K562 (cell line): Measurements from ENCODE around the gene ZNF148. TPM values are rescaled to one million over a fixed set of nuclear protein-coding genes. Genes with fewer than 3 reads are reported as not detected.

Source experiments
- ATAC-seq: fragments of 200-7000 bp; cut with Tn5 transposase; 3 replicates; pipeline ENCODE4 v1.9.1; 2020; ENCODE audit warnings: moderate library complexity
- BruUV-seq: library from RNA; stranded (reverse); fragments of 400-500 nt; replicated peaks from 2 replicates; lab custom pipeline; 2021; lab: Mats Ljungman, UMichigan
- CTCF ChIA-PET: fragments of 300-600 bp; formaldehyde crosslinking; extraction: SDS; loops from one replicate; lab custom pipeline; 2021; ENCODE audit warnings: low intra/inter-chr PET ratio; lab: Yijun Ruan, JAX
- POLR2A ChIA-PET: fragments of 300-600, 350-650 bp; sonication (Branson Sonifier 250); formaldehyde crosslinking; extraction: SDS; loops from one replicate; lab custom pipeline; 2021; ENCODE audit warnings: antibody characterized with exemption, inconsistent platforms; lab: Yijun Ruan, JAX
- DNase-seq, 4 experiments: peaks; one replicate each; pipeline versions ENCODE4 v3.0.0 to v3.0.0-alpha.2; 2011 to 2018; ENCODE audit warnings: low spot score in 3 of 4, mixed read lengths in 3 of 4; ENCODE audit errors: extremely low read depth in 1 of 4
- FAIRE-seq: peaks from 2 replicates; lab custom pipeline; 2011; peaks lifted over from hg19 to GRCh38; lab: Jason Lieb, UNC
- H2AFZ ChIP-seq: 2 replicates; pipeline ENCODE4 v1.6.0; 2011; ENCODE audit warnings: low read depth, low read length, control low read depth, inconsistent platforms
- H3K27ac ChIP-seq: fragments of 200-600 bp; 3 replicates; pipeline ENCODE4 v1.8.0; 2011; ENCODE audit warnings: low read depth, mild to moderate bottlenecking, control low read depth, inconsistent platforms, low read length, moderate library complexity, mixed read lengths; ENCODE audit errors: extremely low read depth
- H3K27me3 ChIP-seq, 2 experiments: fragments of 300-600 bp in 1 of 2; 2 replicates in 1 of 2; 3 replicates in 1 of 2; pipeline versions ENCODE4 v1.6.0 to v1.8.0; 2011; ENCODE audit warnings: inconsistent platforms in 2 of 2, low read length in 2 of 2, mild to moderate bottlenecking in 1 of 2, mixed read lengths in 1 of 2, moderate library complexity in 1 of 2; ENCODE audit not compliant: control insufficient read depth in 2 of 2, insufficient read depth in 2 of 2
- H3K36me3 ChIP-seq: fragments of 300-600 bp; 3 replicates; pipeline ENCODE4 v1.8.0; 2011; ENCODE audit warnings: mild to moderate bottlenecking, low read length, inconsistent platforms; ENCODE audit not compliant: control insufficient read depth, insufficient read depth
- H3K4me1 ChIP-seq, 2 experiments: fragments of 200-600 bp in 1 of 2; replicated peaks in 1 of 2; 2 replicates in 1 of 2; 3 replicates in 1 of 2; pipeline versions ENCODE4 v1.5.1 to v1.8.0; 2011; ENCODE audit warnings: inconsistent platforms in 2 of 2, low read length in 2 of 2, mild to moderate bottlenecking in 1 of 2, mixed read lengths in 1 of 2, moderate library complexity in 1 of 2; ENCODE audit not compliant: control insufficient read depth in 2 of 2, insufficient read depth in 2 of 2
- H3K4me2 ChIP-seq: 2 replicates; pipeline ENCODE4 v1.6.1; 2011; ENCODE audit warnings: low read length, control low read depth, inconsistent platforms, mixed read lengths; ENCODE audit not compliant: insufficient read depth
- H3K4me3 ChIP-seq: fragments of 200-600 bp; sonication (generic), shearing (Covaris generic); 2 replicates; pipeline ENCODE4 v1.5.1; 2016; ENCODE audit warnings: control low read depth, inconsistent platforms
- H3K79me2 ChIP-seq: fragments of 200-600 bp; 3 replicates; pipeline ENCODE4 v1.8.0; 2011; ENCODE audit warnings: low read length, inconsistent platforms; ENCODE audit not compliant: control insufficient read depth, insufficient read depth
- H3K9ac ChIP-seq, 2 experiments: 2 replicates each; pipeline versions ENCODE4 v1.6.0 to v1.6.1; 2011; ENCODE audit warnings: low read depth in 2 of 2, low read length in 2 of 2, control low read depth in 1 of 2, inconsistent platforms in 1 of 2, mild to moderate bottlenecking in 1 of 2, mixed read lengths in 1 of 2; ENCODE audit not compliant: insufficient read depth in 1 of 2
- H3K9me1 ChIP-seq: one replicate; pipeline ENCODE4 v1.6.0; 2011; ENCODE audit warnings: inconsistent platforms, mild to moderate bottlenecking, low read length, moderate library complexity; ENCODE audit not compliant: control insufficient read depth, insufficient read depth
- H3K9me3 ChIP-seq: replicated peaks from 2 replicates; pipeline ENCODE4 v1.5.1; 2011; ENCODE audit warnings: low read depth, low read length, inconsistent platforms; ENCODE audit not compliant: control insufficient read depth, insufficient read depth
- H4K20me1 ChIP-seq: replicated peaks from 2 replicates; pipeline ENCODE4 v1.6.1; 2011; ENCODE audit warnings: low read length, inconsistent platforms, mixed read lengths; ENCODE audit not compliant: control insufficient read depth, insufficient read depth
- MIER1 ChIP-seq: fragments of 450-650 bp; IDR thresholded peaks from 2 replicates; pipeline ENCODE4 v1.6.1; 2016; ENCODE audit warnings: antibody characterized with exemption, mild to moderate bottlenecking, low read depth
- PCBP2 ChIP-seq: fragments of 200-400 bp; formaldehyde crosslinking; IDR thresholded peaks from 2 replicates; pipeline ENCODE4 v1.6.1; 2018; ENCODE audit warnings: low read length, low read depth, mild to moderate bottlenecking, moderate library complexity; ENCODE audit not compliant: poor library complexity, severe bottlenecking
- POLR3G ChIP-seq: IDR thresholded peaks from 2 replicates; pipeline ENCODE4 v1.6.1; 2011; ENCODE audit not compliant: insufficient read length, insufficient replicate concordance; ENCODE audit errors: extremely low read depth
- RBM25 ChIP-seq: fragments of 200-400 bp; formaldehyde crosslinking; IDR thresholded peaks from 2 replicates; pipeline ENCODE4 v1.6.1; 2018; ENCODE audit warnings: low read length, low read depth, moderate library complexity; ENCODE audit not compliant: severe bottlenecking
- SETDB1 ChIP-seq: IDR thresholded peaks from one replicate; pipeline ENCODE4 v1.6.1; 2012; ENCODE audit warnings: low read length, control low read depth, inconsistent platforms
- SMARCA5 ChIP-seq: fragments of 450-650 bp; IDR thresholded peaks from 2 replicates; pipeline ENCODE4 v1.6.1; 2016
- SMARCB1 ChIP-seq: IDR thresholded peaks from 2 replicates; pipeline ENCODE4 v1.6.1; 2011; ENCODE audit warnings: improper control_type of control experiment, low read depth; ENCODE audit not compliant: insufficient read length
- SMARCC2 ChIP-seq: fragments of 450-650 bp; IDR thresholded peaks from 2 replicates; pipeline ENCODE4 v1.6.1; 2017; ENCODE audit warnings: antibody characterized with exemption, moderate library complexity, mild to moderate bottlenecking, low read depth
- TSHZ1 ChIP-seq: fragments of 250-450 bp; sonication (Bioruptor Pico); IDR thresholded peaks from 2 replicates; pipeline ENCODE4 v1.4.0; 2020; ENCODE audit warnings: mild to moderate bottlenecking, moderate library complexity
- ZNF232 ChIP-seq: sonication (generic); formaldehyde crosslinking; IDR thresholded peaks from 2 replicates; pipeline ENCODE4 v1.8.0; 2022; ENCODE audit warnings: mild to moderate bottlenecking, missing genetic modification reagents
- ZNF311 ChIP-seq: fragments of 250-450 bp; sonication (Bioruptor Pico); IDR thresholded peaks from 2 replicates; pipeline ENCODE4 v1.4.0; 2020; ENCODE audit warnings: mild to moderate bottlenecking, moderate library complexity
- ZNF699 ChIP-seq: fragments of 250-450 bp; sonication (Bioruptor Pico); IDR thresholded peaks from 2 replicates; pipeline ENCODE4 v1.8.0; 2021; ENCODE audit warnings: mild to moderate bottlenecking, moderate library complexity; ENCODE audit not compliant: insufficient replicate concordance
- WGBS: fragments of 100-300 bp; shearing (Covaris generic); methylation state at CpG from one replicate; pipeline ENCODE4 v1.1.6; 2016; ENCODE audit warnings: low coverage, mixed read lengths; ENCODE audit not compliant: insufficient coverage; ENCODE audit errors: missing lambda C conversion rate; 5-methylcytosine and 5-hydroxymethylcytosine counted together
- in situ Hi-C: fragments of 300-500 bp; cut with MboI; formaldehyde crosslinking; loops from 4 replicates; pipeline ENCODE4 v1.15.0; 2018; ENCODE audit warnings: inconsistent platforms, mixed read lengths
- intact Hi-C: fragments of 100-400 bp; cut with micrococcal nuclease; formaldehyde crosslinking; loops from 2 replicates; pipeline ENCODE4 v1.14.2; 2022
- polyA plus RNA-seq, 8 experiments: library from polyadenylated mRNA; depleted of rRNA in 4 of 8; stranded (reverse) in 5 of 8; unstranded in 3 of 8; fragments of >200 nt; fragmentation: Nextera tagmentation in 2 of 8; fragmentation: Illumina TruSeq in 1 of 8; extraction: Ambion mirVana in 2 of 8; extraction: Trizol in 1 of 8; gene quantifications; 2 replicates each; pipeline versions ENCODE4 v1.2.1 to v1.2.3, GENCODE V29; 2011 to 2014; ENCODE audit warnings: inconsistent platforms in 1 of 8, missing spikeins in 1 of 8
- total RNA-seq, 7 experiments: library from RNA; depleted of rRNA in 6 of 7; stranded (reverse); fragments of >200 nt in 6 of 7; fragmentation: Illumina TruSeq in 2 of 7; extraction: Trizol in 2 of 7; gene quantifications; 2 replicates each; pipeline versions ENCODE4 v1.2.1 to v1.2.3, GENCODE V29; 2011 to 2021; ENCODE audit warnings: low replicate concordance in 1 of 7
- TF ChIP-seq, protein P1 (sequence below): fragments of 450-650 bp; conservative IDR thresholded peaks from 2 replicates; pipeline ENCODE4 v1.6.1; 2016; ENCODE audit warnings: missing genetic modification characterization, low read depth, mild to moderate bottlenecking, missing compliant biosample characterization, moderate library complexity

Gene ZNF148
- total and polyA plus RNA-seq, 9 of the 15 experiments (the other 6 are each of a cell fraction or from before 2014, with no cell fraction given), result 2.7 to 15.1 (median 8.3) TPM

DNA sequence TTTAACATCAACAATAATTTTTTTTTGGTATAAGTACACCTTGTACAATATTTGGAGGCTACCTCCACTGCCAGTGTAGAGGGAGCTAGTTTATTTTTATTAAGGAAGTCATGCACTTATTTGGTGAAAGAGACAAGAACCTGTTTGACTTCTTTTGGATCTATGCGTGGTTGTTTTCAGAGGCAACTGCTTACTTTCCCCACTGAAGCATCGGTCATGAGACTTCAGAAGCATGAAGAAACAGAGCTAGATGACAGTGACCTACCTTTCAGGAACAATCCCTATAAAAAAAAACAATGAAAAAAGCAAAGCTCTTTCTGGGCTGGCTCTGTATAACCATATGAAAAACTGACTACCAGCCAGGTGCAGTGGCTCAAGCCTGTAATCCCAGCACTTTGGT is 20.0 kb upstream of the ZNF148 start:
- ChIA-PET CTCF (no interaction called here), POLR2A (no interaction called here)
- Histone ChIP-seq H3K4me1 (no peaks in the 10 kb centered on the region), H3K9ac (no peak overlapping the region), H3K4me3 (no peak overlapping the region), H2AFZ (no peak overlapping the region), H3K36me3 (no peaks in the 10 kb centered on the region), H3K27me3 (no peaks in the 10 kb centered on the region; a peak in 1 of 5 replicates), H3K79me2 (no peaks in the 10 kb centered on the region), H4K20me1 (no peaks in the 10 kb centered on the region), H3K27ac (no peak overlapping the region), H3K9me3 (no peaks in the 10 kb centered on the region), H3K4me2 (no peak overlapping the region), H3K9me1 (no peaks in the 10 kb centered on the region)
- DNase-seq (no peak), ATAC-seq (no peak), FAIRE-seq (no peak)
- TF ChIP-seq, protein P1, sequence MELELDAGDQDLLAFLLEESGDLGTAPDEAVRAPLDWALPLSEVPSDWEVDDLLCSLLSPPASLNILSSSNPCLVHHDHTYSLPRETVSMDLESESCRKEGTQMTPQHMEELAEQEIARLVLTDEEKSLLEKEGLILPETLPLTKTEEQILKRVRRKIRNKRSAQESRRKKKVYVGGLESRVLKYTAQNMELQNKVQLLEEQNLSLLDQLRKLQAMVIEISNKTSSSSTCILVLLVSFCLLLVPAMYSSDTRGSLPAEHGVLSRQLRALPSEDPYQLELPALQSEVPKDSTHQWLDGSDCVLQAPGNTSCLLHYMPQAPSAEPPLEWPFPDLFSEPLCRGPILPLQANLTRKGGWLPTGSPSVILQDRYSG (tag), result no peak
- no peak for TF ChIP-seq PCBP2
- TF ChIP-seq RBM25, result no peak
- no peak for TF ChIP-seq SMARCA5
- no peak for TF ChIP-seq POLR3G
- BruUV-seq, result no TSS peak
- in situ Hi-C loops, result no loop called here
- 33% methylated on average over 2 of the region's 2 CpGs for WGBS
- intact Hi-C loops, result no loop called here

DNA sequence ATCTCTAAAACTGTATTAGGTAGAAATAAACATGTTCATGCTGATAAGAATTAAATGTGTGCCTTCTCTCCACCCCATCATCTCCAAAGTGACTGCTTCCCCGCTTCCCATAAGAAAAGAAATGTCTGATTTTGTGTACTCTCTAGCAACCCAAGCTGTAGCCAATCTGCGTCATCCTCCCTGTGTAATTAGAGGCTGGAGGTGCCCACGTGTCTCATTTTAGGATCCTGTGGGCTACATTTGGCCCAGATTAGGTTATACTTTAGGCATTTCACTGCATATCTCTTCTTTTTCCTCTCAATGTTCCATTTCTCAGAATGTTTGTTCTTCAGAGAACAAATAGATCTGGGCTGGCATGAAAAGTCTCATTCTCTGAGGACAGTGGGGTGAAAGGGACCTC is 19.3 kb upstream of the ZNF148 start:
- ChIA-PET POLR2A (no interaction called here), CTCF (no interaction called here)
- in situ Hi-C loops, result no loop called here
- TF ChIP-seq ZNF311 (CRISPR knock-in tag), result no peak
- TF ChIP-seq SETDB1, result no peak
- no peak for TF ChIP-seq SMARCC2
- no peak for TF ChIP-seq ZNF699 (CRISPR knock-in tag)
- no peak for TF ChIP-seq ZNF232
- no peak for TF ChIP-seq SMARCB1
- no peak for TF ChIP-seq MIER1
- no peak for TF ChIP-seq TSHZ1

More for the DNA sequence above, 19.3 kb upstream of the ZNF148 start:
- Histone ChIP-seq H3K27ac (no peak overlapping the region), H3K27me3 (no peaks in the 10 kb centered on the region; a peak in 1 of 5 replicates), H3K4me2 (no peak overlapping the region), H3K9ac (no peak overlapping the region; a peak in 1 of 4 replicates), H3K79me2 (no peaks in the 10 kb centered on the region), H3K4me1 (no peaks in the 10 kb centered on the region), H3K9me1 (no peaks in the 10 kb centered on the region), H4K20me1 (no peaks in the 10 kb centered on the region), H3K9me3 (no peaks in the 10 kb centered on the region), H3K36me3 (no peaks in the 10 kb centered on the region), H3K4me3 (no peak overlapping the region), H2AFZ (peak overlapping the region; percentile 33; the same call in 1 of the 2 replicates)
- DNase-seq, result no peak
- no peak for ATAC-seq
- intact Hi-C loops, result no loop called here
- FAIRE-seq, result no peak
- 42% methylated on average over 3 of the region's 3 CpGs for WGBS
- BruUV-seq, result no TSS peak
